ENCODE data around the gene TRAF6. TPM values are rescaled to one million over a fixed set of nuclear protein-coding genes. Genes with fewer than 3 reads are reported as not detected.
A peak's percentile ranks its signal among the peaks of the same experiment; 100 is the strongest.
"Not testable (repeated sequence)": the region's sequence is repeated elsewhere in the genome, so short reads cannot be mapped to it uniquely, and the experiment has no call there.

Gene TRAF6
- 10 to 100 TPM in 3 of 4 donors, 1 to 10 TPM in 1; 9.8 to 14.4 (median 11.3) TPM for total RNA-seq

DNA sequence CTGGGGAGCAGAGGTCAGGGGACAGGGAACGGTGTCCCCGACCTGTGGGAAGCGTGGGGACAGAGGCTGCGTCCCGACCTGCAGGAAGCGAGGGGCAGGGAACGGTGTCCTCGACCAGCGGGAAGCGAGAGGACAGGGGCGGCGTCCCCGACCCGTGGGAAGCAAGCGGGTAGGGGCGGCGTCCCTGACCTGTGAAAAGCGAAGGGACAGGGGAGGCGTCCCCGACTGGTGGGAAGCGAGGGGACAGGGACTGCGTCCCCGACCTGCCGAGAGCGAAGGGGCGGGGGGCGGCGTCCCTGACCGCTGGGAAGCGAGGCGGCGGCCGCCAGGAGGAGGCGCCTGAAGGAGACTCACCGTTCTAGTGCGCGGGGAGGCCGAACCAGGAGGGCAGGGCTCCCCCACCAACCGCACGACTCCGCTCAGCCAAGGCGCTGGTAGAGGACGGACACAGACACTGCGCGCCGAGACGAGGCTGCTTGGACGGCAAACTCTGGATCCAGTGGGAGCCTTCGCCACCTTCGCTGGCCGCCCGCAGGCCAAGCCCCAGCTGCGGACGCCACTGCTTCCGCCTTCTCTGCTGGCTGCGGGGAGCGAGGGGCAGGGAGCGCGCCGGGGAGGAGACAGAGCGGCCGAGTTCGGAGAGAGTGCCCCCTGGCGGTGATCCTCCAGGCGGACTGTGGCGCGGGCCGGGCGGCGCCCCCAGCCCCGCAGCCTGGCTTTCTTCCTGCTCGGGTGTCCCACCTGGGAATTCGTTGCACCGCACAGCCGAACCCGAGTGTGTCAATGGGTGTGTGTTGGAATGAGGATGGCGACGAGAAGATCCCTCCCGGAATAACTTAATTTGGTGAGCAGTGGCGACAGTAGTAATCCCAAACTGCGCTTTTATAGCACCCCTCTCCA is at the start of gene TRAF6:
Gene TRAF6, minus strand, starts transcription at position 579 of the 900 bp plus-strand sequence. CDS start 8,757 bp downstream, outside the sequence.
- H3K36me3 ChIP-seq: no peaks in the 10 kb centered on the region
- peaks cover 16 to 20% of the 10 kb centered on the region in 2 donors for H3K4me1 ChIP-seq
- TF ChIP-seq CTCF (IDR thresholded peaks at IDR 0.05 in 4 of 5, conservative IDR thresholded peaks at IDR 0.05 in 1 of 5) (peak; percentile 78 to 93 (median 91)), POLR2A (IDR thresholded peaks at IDR 0.05) (peak; percentile 88 to 89)
- intact Hi-C loops (cut with DNase I; ENCODE audit: low total_unique reads) (loop anchor here (2.0 kb wide), 1 partner anchor 85 kb away; the partner anchor contains the start of gene IFTAP), in situ Hi-C loops (cut with MboI; ENCODE audit: low sequenced_read_pairs in 4 of 4) (loop anchor here in 1 of 4 donors (25.0 kb wide), 1 partner anchor 223 kb away; the partner anchor contains the start of genes COMMD9 and PRR5L)
- H3K27ac ChIP-seq: peak within 1 kb of the TSS; percentile 88 to 94 (median 92)
- ATAC-seq (peak; percentile 91), DNase-seq (peak; percentile 73 to 76)
- H3K4me3 ChIP-seq: peak within 1 kb of the TSS; percentile 73 to 97 (median 86)
- no peaks in the 10 kb centered on the region for H3K27me3 ChIP-seq
- no peaks in the 10 kb centered on the region for H3K9me3 ChIP-seq

GRCh38 chr11:36558571-36559413 is 48.7 kb upstream of the TRAF6 start:
- Histone ChIP-seq H3K4me3 (no peak overlapping the region), H3K27me3 (no peaks in the 10 kb centered on the region), H3K27ac (no peak overlapping the region), H3K4me1 (no peaks in the 10 kb centered on the region), H3K9me3 (no peaks in the 10 kb centered on the region), H3K36me3 (no peaks in the 10 kb centered on the region)
- in situ Hi-C loops (cut with MboI; ENCODE audit: low sequenced_read_pairs in 4 of 4) (no loop called here), intact Hi-C loops (cut with DNase I; ENCODE audit: low total_unique reads) (no loop called here)
- TF ChIP-seq CTCF (IDR thresholded peaks at IDR 0.05 in 4 of 5, conservative IDR thresholded peaks at IDR 0.05 in 1 of 5) (no peak), POLR2A (IDR thresholded peaks at IDR 0.05) (no peak)
- ATAC-seq: no peak
- DNase-seq: no peak

GRCh38 chr11:36557991-36558390 is 47.9 kb upstream of the TRAF6 start:
- Histone ChIP-seq H3K4me3 (no peak overlapping the region), H3K27ac (no peak overlapping the region), H3K4me1 (no peaks in the 10 kb centered on the region), H3K9me3 (no peaks in the 10 kb centered on the region), H3K27me3 (no peaks in the 10 kb centered on the region), H3K36me3 (no peaks in the 10 kb centered on the region)
- no peak for DNase-seq
- in situ Hi-C loops (cut with MboI; ENCODE audit: low sequenced_read_pairs in 4 of 4) (no loop called here), intact Hi-C loops (cut with DNase I; ENCODE audit: low total_unique reads) (no loop called here)
- TF ChIP-seq CTCF (IDR thresholded peaks at IDR 0.05 in 4 of 5, conservative IDR thresholded peaks at IDR 0.05 in 1 of 5): no peak
- no peak for TF ChIP-seq POLR2A (IDR thresholded peaks at IDR 0.05)
- no peak for ATAC-seq

- in situ Hi-C loops (cut with MboI; ENCODE audit: low sequenced_read_pairs in 4 of 4); H3K36me3 ChIP-seq; H3K4me3 ChIP-seq; ATAC-seq; H3K27me3 ChIP-seq; H3K4me1 ChIP-seq; intact Hi-C loops (cut with DNase I; ENCODE audit: low total_unique reads); DNase-seq; H3K9me3 ChIP-seq; H3K27ac ChIP-seq: not testable (repeated sequence)
These were observed 47.3 kb upstream of the TRAF6 start for GRCh38 chr11:36557390-36557789.

Data from gastrocnemius medialis (tissue), 4 donors.